OCI-LY7 (cell line): ENCODE results near the gene RRM1. TPM values are rescaled to one million over a fixed set of nuclear protein-coding genes. Genes with fewer than 3 reads are reported as not detected.

Experiments used
- BruUV-seq: library from RNA; stranded (reverse); fragments of 400-500 nt; replicated peaks from 2 replicates; lab custom pipeline; 2021; lab: Mats Ljungman, UMichigan
- CTCF ChIA-PET: fragments of 300-600 bp; sonication (Branson Sonifier 250); formaldehyde crosslinking; loops from one replicate; lab custom pipeline; 2022; ENCODE audit warnings: antibody characterized with exemption; ENCODE audit not compliant: unreplicated experiment; lab: Charles Lee
- POLR2A ChIA-PET: fragments of 300-600 bp; sonication (Branson Sonifier 250); formaldehyde crosslinking; loops from one replicate; lab custom pipeline; 2022; ENCODE audit warnings: antibody characterized with exemption; lab: Charles Lee
- DNase-seq: peaks from one replicate; pipeline ENCODE4 v3.0.0-alpha.2; 2015; ENCODE audit warnings: low spot score
- H2AFZ ChIP-seq: fragments of 200-600 bp; sonication (generic), shearing (Covaris generic); 2 replicates; pipeline ENCODE4 v1.6.1; 2014; ENCODE audit warnings: mild to moderate bottlenecking, antibody characterized with exemption, low read length, moderate library complexity
- H3K27ac ChIP-seq: fragments of 200-600 bp; sonication (generic); 2 replicates; pipeline ENCODE4 v1.5.1; 2014; ENCODE audit warnings: mixed run types, low read depth, mild to moderate bottlenecking, moderate library complexity, low read length, inconsistent platforms; ENCODE audit not compliant: poor library complexity, severe bottlenecking
- H3K36me3 ChIP-seq: fragments of 200-600 bp; sonication (generic); 2 replicates; pipeline ENCODE4 v1.6.1; 2014; ENCODE audit warnings: mild to moderate bottlenecking, antibody characterized with exemption, low read length, moderate library complexity, mixed read lengths; ENCODE audit not compliant: insufficient read depth
- H3K4me1 ChIP-seq: fragments of 200-600 bp; sonication (generic); 2 replicates; pipeline ENCODE4 v1.5.1; 2014; ENCODE audit warnings: mild to moderate bottlenecking, low read length; ENCODE audit not compliant: insufficient read depth, poor library complexity, severe bottlenecking
- H3K4me2 ChIP-seq: fragments of 200-600 bp; sonication (generic); 2 replicates; pipeline ENCODE4 v1.6.1; 2014; ENCODE audit warnings: mild to moderate bottlenecking, low read length
- H3K4me3 ChIP-seq: fragments of 200-600 bp; sonication (generic); 2 replicates; pipeline ENCODE4 v1.5.1; 2014; ENCODE audit warnings: mild to moderate bottlenecking, low read depth, low read length; ENCODE audit not compliant: poor library complexity, severe bottlenecking
- H3K79me2 ChIP-seq: fragments of 200-600 bp; sonication (generic); 2 replicates; pipeline ENCODE4 v1.6.1; 2016; ENCODE audit warnings: low read depth, mild to moderate bottlenecking, low read length, moderate library complexity, mixed read lengths; ENCODE audit not compliant: insufficient read depth
- H3K9me2 ChIP-seq: fragments of 200-600 bp; sonication (generic); 2 replicates; pipeline ENCODE4 v1.6.1; 2016; ENCODE audit warnings: mild to moderate bottlenecking, low read length, mixed read lengths; ENCODE audit not compliant: insufficient read depth
- H3K9me3 ChIP-seq: fragments of 200-600 bp; sonication (generic); 2 replicates; pipeline ENCODE4 v1.6.1; 2014; ENCODE audit warnings: mild to moderate bottlenecking, mixed run types, low read length, mixed read lengths
- H4K20me1 ChIP-seq: fragments of 200-600 bp; sonication (generic); 2 replicates; pipeline ENCODE4 v1.6.1; 2014; ENCODE audit warnings: mild to moderate bottlenecking, antibody characterized with exemption, low read length, moderate library complexity, mixed read lengths; ENCODE audit not compliant: insufficient read depth
- CTCF ChIP-seq: fragments of 200-600 bp; sonication (generic); conservative IDR thresholded peaks from 2 replicates; pipeline ENCODE4 v1.5.1; 2014; ENCODE audit warnings: mild to moderate bottlenecking, antibody characterized with exemption, low read length, moderate library complexity, mixed read lengths
- EZH2phosphoT487 ChIP-seq: fragments of 200-600 bp; sonication (generic); IDR thresholded peaks from 2 replicates; pipeline ENCODE4 v1.6.1; 2018; ENCODE audit warnings: low read depth, borderline replicate concordance, mild to moderate bottlenecking, mixed run types, antibody characterized with exemption, low read length, moderate library complexity, mixed read lengths
- intact Hi-C: fragments of 100-400 bp; cut with micrococcal nuclease; formaldehyde crosslinking; loops from one replicate; pipeline ENCODE4 v1.10.0; 2022; ENCODE audit not compliant: unreplicated experiment
- total RNA-seq, 2 experiments: library from RNA; depleted of rRNA in 1 of 2; stranded (reverse); fragments of >200 nt in 1 of 2; shearing (Covaris generic) in 1 of 2; gene quantifications; 2 replicates each; pipeline ENCODE4 v1.2.3, GENCODE V29; 2014 to 2022

RRM1 gene
- total RNA-seq, 2 experiments from 2014 or later, result 123 to 162 TPM

- Histone ChIP-seq H3K27ac (no peak overlapping the region), H2AFZ (no peak overlapping the region), H4K20me1 (no peaks in the 10 kb centered on the region), H3K79me2 (no peaks in the 10 kb centered on the region), H3K4me3 (no peak overlapping the region), H3K4me1 (peaks cover 16% of the 10 kb centered on the region), H3K4me2 (no peak overlapping the region), H3K9me2 (no peaks in the 10 kb centered on the region), H3K9me3 (no peaks in the 10 kb centered on the region), H3K36me3 (peaks cover 16% of the 10 kb centered on the region; the same call in 1 of the 2 replicates)
- TF ChIP-seq CTCF, result no peak
- no peak for TF ChIP-seq EZH2phosphoT487
- CTCF ChIA-PET, result interaction anchor here (1.6 kb wide), 1 partner anchor 211 kb away, joined by 4 read pairs; no protein-coding TSS in a partner anchor
- DNase-seq, result no peak
- POLR2A ChIA-PET, result interaction anchor here (0.7 to 1.2 kb wide), 3 partner anchors 9 to 225 kb away, joined by 3 to 4 read pairs (median 3); partner anchors contain the start of gene RHOG
- intact Hi-C loops, result no loop called here
- no TSS peak for BruUV-seq
Observed at GRCh38 chr11:4065086-4065485, 29.5 kb upstream of the RRM1 start.

GRCh38 chr11:4065601-4066377, 28.8 kb upstream of the RRM1 start:
- Histone ChIP-seq H2AFZ (no peak overlapping the region), H3K9me3 (no peaks in the 10 kb centered on the region), H3K4me3 (no peak overlapping the region), H3K36me3 (peaks cover 9% of the 10 kb centered on the region; the same call in 1 of the 2 replicates), H3K27ac (no peak overlapping the region), H3K9me2 (no peaks in the 10 kb centered on the region), H3K4me1 (peaks cover 16% of the 10 kb centered on the region), H3K79me2 (no peaks in the 10 kb centered on the region), H3K4me2 (no peak overlapping the region), H4K20me1 (no peaks in the 10 kb centered on the region)
- no peak for DNase-seq
- POLR2A ChIA-PET, result interaction anchor here (0.7 to 1.2 kb wide), 3 partner anchors 10 to 225 kb away, joined by 3 to 4 read pairs (median 3); partner anchors contain the start of gene RHOG
- TF ChIP-seq CTCF (no peak), EZH2phosphoT487 (no peak)
- no TSS peak for BruUV-seq
- intact Hi-C loops, result no loop called here
- CTCF ChIA-PET, result interaction anchor here (0.6 to 1.6 kb wide), 3 partner anchors 210 to 225 kb away, joined by 3 to 5 read pairs (median 4); partner anchors contain the start of genes RHOG and STIM1
